IgD-negative memory B cell (primary cell): ENCODE data around the gene KIF26B. TPM values are rescaled to one million over a fixed set of nuclear protein-coding genes. Genes with fewer than 3 reads are reported as not detected.

ENCODE experiments used
- H3K27ac Mint-ChIP-seq, 3 donors: one replicate each; pipeline ENCODE4 v1.8.0; 2020 to 2022; ENCODE audit warnings: mild to moderate bottlenecking in 3 of 3, mixed read lengths in 3 of 3, moderate library complexity in 1 of 3
- H3K27me3 Mint-ChIP-seq: one replicate; pipeline ENCODE4 v1.8.0; 2021; ENCODE audit warnings: mixed read lengths
- H3K36me3 Mint-ChIP-seq: one replicate; pipeline ENCODE4 v1.8.0; 2020; ENCODE audit warnings: mild to moderate bottlenecking, mixed read lengths
- H3K4me1 Mint-ChIP-seq, 3 donors: one replicate each; pipeline ENCODE4 v1.8.0; 2020 to 2022; ENCODE audit warnings: mixed read lengths in 3 of 3, mild to moderate bottlenecking in 1 of 3
- H3K4me3 Mint-ChIP-seq, 4 donors: one replicate each; pipeline ENCODE4 v1.8.0; 2020 to 2022; ENCODE audit warnings: mild to moderate bottlenecking in 4 of 4, mixed read lengths in 4 of 4, moderate library complexity in 3 of 4
- H3K9me3 Mint-ChIP-seq, 3 donors: one replicate each; pipeline ENCODE4 v1.8.0; 2020 to 2021; ENCODE audit warnings: mixed read lengths in 3 of 3, mild to moderate bottlenecking in 1 of 3
- polyA plus RNA-seq: library from polyadenylated mRNA; unstranded; fragments of 300-500 nt; fragmentation: Illumina TruSeq; gene quantifications from one replicate; pipeline ENCODE4 v1.2.3, GENCODE V29; 2021

KIF26B gene
- polyA plus RNA-seq, 1 donor from 2014 or later, result 0.29 TPM

GRCh38 chr1:245153552-245154428, 995 bp upstream of the KIF26B start:
- peaks cover 0 to 5% (median 4%) of the 10 kb centered on the region in 3 donors for H3K9me3 Mint-ChIP-seq
- peaks cover 46% of the 10 kb centered on the region for H3K27me3 Mint-ChIP-seq
- H3K4me1 Mint-ChIP-seq, result peaks cover 6 to 11% (median 11%) of the 10 kb centered on the region in 3 donors
- peaks cover 1% of the 10 kb centered on the region for H3K36me3 Mint-ChIP-seq
- peak overlapping the region; percentile 84 to 97 (median 94) for H3K4me3 Mint-ChIP-seq
- H3K27ac Mint-ChIP-seq, result peak overlapping the region in 2 of 3 donors; percentile 65 to 81

GRCh38 chr1:245155272-245156040, 671 bp downstream of the KIF26B start:
- peaks cover 2 to 10% (median 10%) of the 10 kb centered on the region in 3 donors for H3K9me3 Mint-ChIP-seq
- H3K36me3 Mint-ChIP-seq, result no peaks in the 10 kb centered on the region
- H3K27me3 Mint-ChIP-seq, result peaks cover 48% of the 10 kb centered on the region
- H3K4me3 Mint-ChIP-seq, result peak overlapping the region; percentile 79 to 95 (median 90)
- H3K27ac Mint-ChIP-seq, result no peak overlapping the region
- H3K4me1 Mint-ChIP-seq, result peaks cover 6 to 11% (median 11%) of the 10 kb centered on the region in 3 donors

GRCh38 chr1:245156041-245156735, 1.4 kb downstream of the KIF26B start:
- Mint-ChIP-seq H3K27me3 (peaks cover 44% of the 10 kb centered on the region), H3K36me3 (no peaks in the 10 kb centered on the region)

GRCh38 chr1:245156736-245157505, 2.1 kb downstream of the KIF26B start:
- peaks cover 38% of the 10 kb centered on the region for H3K27me3 Mint-ChIP-seq
- peak overlapping the region; percentile 72 to 92 (median 88) for H3K4me3 Mint-ChIP-seq
- peaks cover 6 to 11% (median 11%) of the 10 kb centered on the region in 3 donors for H3K4me1 Mint-ChIP-seq
- H3K9me3 Mint-ChIP-seq, result peaks cover 2 to 10% (median 10%) of the 10 kb centered on the region in 3 donors
- no peaks in the 10 kb centered on the region for H3K36me3 Mint-ChIP-seq
- peak overlapping the region in 2 of 3 donors; percentile 37 to 73 for H3K27ac Mint-ChIP-seq

More at GRCh38 chr1:245156041-245156735, 1.4 kb downstream of the KIF26B start:
- Mint-ChIP-seq H3K27ac (no peak overlapping the region), H3K4me1 (peaks cover 6 to 11% (median 11%) of the 10 kb centered on the region in 3 donors), H3K9me3 (peaks cover 2 to 10% (median 10%) of the 10 kb centered on the region in 3 donors), H3K4me3 (peak overlapping the region; percentile 79 to 95 (median 90))

GRCh38 chr1:245158913-245159312, 4.1 kb downstream of the KIF26B start:
- Mint-ChIP-seq H3K27ac (no peak overlapping the region), H3K27me3 (peaks cover 25% of the 10 kb centered on the region), H3K9me3 (peaks cover 2 to 10% (median 10%) of the 10 kb centered on the region in 3 donors), H3K4me3 (no peak overlapping the region), H3K4me1 (peaks cover 5 to 8% (median 6%) of the 10 kb centered on the region in 3 donors), H3K36me3 (no peaks in the 10 kb centered on the region)

- Mint-ChIP-seq H3K27me3 (peaks cover 28% of the 10 kb centered on the region), H3K4me3 (no peak overlapping the region), H3K36me3 (no peaks in the 10 kb centered on the region), H3K27ac (no peak overlapping the region), H3K9me3 (peaks cover 2 to 10% (median 10%) of the 10 kb centered on the region in 3 donors), H3K4me1 (peaks cover 4 to 5% (median 5%) of the 10 kb centered on the region in 3 donors)
Observed at GRCh38 chr1:245160288-245160687, 5.5 kb downstream of the KIF26B start.

GRCh38 chr1:245160741-245161400, 6.1 kb downstream of the KIF26B start:
- Mint-ChIP-seq H3K4me3 (no peak overlapping the region), H3K27ac (no peak overlapping the region), H3K9me3 (peaks cover 2 to 10% (median 10%) of the 10 kb centered on the region in 3 donors), H3K4me1 (peaks cover 4 to 5% (median 5%) of the 10 kb centered on the region in 3 donors), H3K36me3 (no peaks in the 10 kb centered on the region), H3K27me3 (peaks cover 27% of the 10 kb centered on the region)

- Mint-ChIP-seq H3K9me3 (peaks cover 2 to 10% (median 10%) of the 10 kb centered on the region in 3 donors), H3K27ac (peak overlapping the region in 1 of 3 donors; percentile 28), H3K27me3 (peaks cover 34% of the 10 kb centered on the region), H3K4me1 (peaks cover 4 to 5% (median 4%) of the 10 kb centered on the region in 3 donors), H3K4me3 (no peak overlapping the region), H3K36me3 (no peaks in the 10 kb centered on the region)
Observed at GRCh38 chr1:245161866-245162265, 7.1 kb downstream of the KIF26B start.

- Mint-ChIP-seq H3K27me3 (peaks cover 53% of the 10 kb centered on the region), H3K36me3 (peaks cover 2% of the 10 kb centered on the region), H3K4me1 (peaks cover 0 to 3% (median 0%) of the 10 kb centered on the region in 3 donors), H3K4me3 (no peak overlapping the region), H3K9me3 (peaks cover 0 to 1% (median 0%) of the 10 kb centered on the region in 3 donors), H3K27ac (no peak overlapping the region)
Observed at GRCh38 chr1:245166471-245166885, 11.7 kb downstream of the KIF26B start.

- Mint-ChIP-seq H3K36me3 (peaks cover 2% of the 10 kb centered on the region), H3K27ac (no peak overlapping the region), H3K27me3 (peaks cover 54% of the 10 kb centered on the region), H3K4me1 (peaks cover 0 to 3% (median 0%) of the 10 kb centered on the region in 3 donors), H3K4me3 (no peak overlapping the region), H3K9me3 (peaks cover 1 to 3% (median 3%) of the 10 kb centered on the region in 3 donors)
Observed at GRCh38 chr1:245168086-245168485, 13.3 kb downstream of the KIF26B start.

GRCh38 chr1:245168906-245169305, 14.1 kb downstream of the KIF26B start:
- peaks cover 0 to 3% (median 0%) of the 10 kb centered on the region in 3 donors for H3K4me1 Mint-ChIP-seq
- H3K9me3 Mint-ChIP-seq, result peaks cover 2 to 5% (median 4%) of the 10 kb centered on the region in 3 donors
- H3K36me3 Mint-ChIP-seq, result peaks cover 2% of the 10 kb centered on the region
- peak overlapping the region in 1 of 3 donors; percentile 25 for H3K27ac Mint-ChIP-seq
- no peak overlapping the region for H3K4me3 Mint-ChIP-seq
- H3K27me3 Mint-ChIP-seq, result peaks cover 52% of the 10 kb centered on the region

GRCh38 chr1:245169376-245169775, 14.6 kb downstream of the KIF26B start:
- H3K27me3 Mint-ChIP-seq, result peaks cover 50% of the 10 kb centered on the region
- peaks cover 2 to 5% (median 4%) of the 10 kb centered on the region in 3 donors for H3K9me3 Mint-ChIP-seq
- no peak overlapping the region for H3K4me3 Mint-ChIP-seq
- H3K36me3 Mint-ChIP-seq, result peaks cover 2% of the 10 kb centered on the region
- H3K27ac Mint-ChIP-seq, result no peak overlapping the region
- peaks cover 0 to 3% (median 0%) of the 10 kb centered on the region in 3 donors for H3K4me1 Mint-ChIP-seq

GRCh38 chr1:245172026-245172425, 17.2 kb downstream of the KIF26B start:
- Mint-ChIP-seq H3K9me3 (peaks cover 2 to 5% (median 4%) of the 10 kb centered on the region in 3 donors), H3K36me3 (peaks cover 2% of the 10 kb centered on the region), H3K27me3 (peaks cover 32% of the 10 kb centered on the region)

More at GRCh38 chr1:245172026-245172425, 17.2 kb downstream of the KIF26B start:
- Mint-ChIP-seq H3K27ac (no peak overlapping the region), H3K4me1 (peaks cover 0 to 3% (median 0%) of the 10 kb centered on the region in 3 donors), H3K4me3 (no peak overlapping the region)
